ENCODE data around the gene FRMD4A.
"Not testable (repeated sequence)": the region's sequence is repeated elsewhere in the genome, so short reads cannot be mapped to it uniquely, and the experiment has no call there.

The FRMD4A gene

GRCh38 chr10:14137391-14137790, 193.3 kb downstream of the FRMD4A start:
- no peak for DNase-seq

- not testable (repeated sequence) for DNase-seq
These were observed 195.5 kb downstream of the FRMD4A start for GRCh38 chr10:14135196-14135595.

- no peak for DNase-seq
These were observed 196.4 kb downstream of the FRMD4A start for GRCh38 chr10:14134275-14134674.

- no peak for DNase-seq
These were observed 199.3 kb downstream of the FRMD4A start for GRCh38 chr10:14131261-14131960.

- DNase-seq, result no peak
These were observed 201.0 kb downstream of the FRMD4A start for GRCh38 chr10:14129770-14130169.

- DNase-seq, result no peak
These were observed 202.2 kb downstream of the FRMD4A start for GRCh38 chr10:14128519-14128918.

DNA sequence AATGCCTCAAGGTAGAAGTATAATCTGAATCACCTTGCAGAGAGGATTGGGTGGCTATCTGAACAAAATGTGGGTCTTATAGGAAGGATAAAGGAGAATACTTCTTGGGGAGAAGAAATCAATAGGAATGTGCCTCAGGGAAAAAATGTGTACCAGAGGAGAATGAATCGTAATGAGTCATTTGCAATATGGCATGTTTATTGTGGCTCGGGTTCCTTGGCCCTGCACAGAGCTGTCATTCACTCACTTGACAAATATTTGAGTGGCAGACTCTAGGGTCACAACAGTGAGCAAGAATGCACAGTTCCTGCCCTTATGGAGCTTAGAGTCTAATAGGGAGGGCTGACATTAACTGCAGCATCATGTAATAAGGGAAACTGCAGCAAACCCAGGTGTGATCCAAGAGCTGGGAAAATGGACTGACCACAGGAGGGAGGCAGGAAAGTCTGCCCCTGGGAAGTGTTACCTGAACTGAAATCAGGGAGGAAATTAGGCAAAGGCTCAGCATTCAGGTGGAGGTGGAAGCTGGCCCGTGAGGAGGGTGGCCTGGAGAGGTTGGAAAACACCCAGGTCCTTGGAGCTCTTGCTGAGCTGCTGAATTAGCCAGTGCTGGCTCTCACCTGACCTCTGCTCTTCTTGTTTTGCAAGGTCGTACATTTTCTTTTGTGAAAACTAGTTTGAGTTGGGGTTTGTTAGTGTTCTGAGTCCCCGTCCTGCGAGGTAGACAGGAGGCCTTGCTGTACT, 203.9 kb downstream of the FRMD4A start:
- DNase-seq, result no peak

- no peak for DNase-seq
These were observed 205.2 kb downstream of the FRMD4A start for GRCh38 chr10:14125564-14125963.

- no peak for DNase-seq
These were observed 205.8 kb downstream of the FRMD4A start for GRCh38 chr10:14124941-14125340.

- DNase-seq, result no peak
These were observed 207.6 kb downstream of the FRMD4A start for GRCh38 chr10:14123139-14123538.

- DNase-seq, result no peak
These were observed 209.9 kb downstream of the FRMD4A start for GRCh38 chr10:14120812-14121211.

DNA sequence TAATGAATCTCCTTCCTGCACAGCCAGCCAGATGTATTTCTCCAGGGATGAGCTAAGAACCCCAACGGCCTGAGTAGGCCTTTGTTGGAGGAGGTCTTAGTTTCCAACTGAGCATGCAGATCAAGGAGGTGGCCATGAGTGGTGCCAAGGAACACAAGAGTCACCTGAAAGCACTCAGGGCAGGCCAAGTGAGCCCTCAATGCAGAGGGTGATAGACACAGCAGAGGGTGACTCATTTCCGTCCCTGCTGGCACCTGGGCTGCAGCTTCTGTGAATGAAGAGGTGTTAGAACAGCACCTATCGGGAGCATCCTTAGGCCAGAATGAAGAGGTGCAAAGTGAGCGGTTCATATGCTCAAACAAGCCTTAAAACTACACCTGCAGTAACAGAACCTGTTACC, 211.8 kb downstream of the FRMD4A start:
- no peak for DNase-seq

GRCh38 chr10:14116837-14117236, 213.9 kb downstream of the FRMD4A start:
- no peak for DNase-seq

- no peak for DNase-seq
These were observed 214.7 kb downstream of the FRMD4A start for GRCh38 chr10:14116021-14116420.

- DNase-seq, result no peak
These were observed 215.9 kb downstream of the FRMD4A start for GRCh38 chr10:14114791-14115190.

DNA sequence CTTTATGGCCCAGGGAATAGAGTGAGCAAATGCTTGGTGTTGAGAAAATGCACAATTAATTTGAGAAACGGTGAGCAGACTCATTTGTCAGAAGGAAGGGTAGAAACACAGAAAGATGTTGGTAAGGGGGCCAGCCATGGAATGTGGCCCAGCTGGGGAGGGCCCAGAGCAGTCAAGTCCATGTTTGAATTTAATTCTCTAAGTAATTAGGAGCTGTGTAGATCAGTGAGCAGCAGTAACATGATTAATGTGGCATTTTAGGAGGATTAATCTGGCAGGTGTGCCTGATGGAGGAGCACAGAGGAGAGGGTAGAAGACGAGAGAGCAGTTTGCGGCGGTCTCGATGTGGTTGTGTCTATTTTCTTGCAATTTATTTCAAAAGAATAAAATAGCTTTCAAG, 218.7 kb downstream of the FRMD4A start:
- DNase-seq, result no peak

DNA sequence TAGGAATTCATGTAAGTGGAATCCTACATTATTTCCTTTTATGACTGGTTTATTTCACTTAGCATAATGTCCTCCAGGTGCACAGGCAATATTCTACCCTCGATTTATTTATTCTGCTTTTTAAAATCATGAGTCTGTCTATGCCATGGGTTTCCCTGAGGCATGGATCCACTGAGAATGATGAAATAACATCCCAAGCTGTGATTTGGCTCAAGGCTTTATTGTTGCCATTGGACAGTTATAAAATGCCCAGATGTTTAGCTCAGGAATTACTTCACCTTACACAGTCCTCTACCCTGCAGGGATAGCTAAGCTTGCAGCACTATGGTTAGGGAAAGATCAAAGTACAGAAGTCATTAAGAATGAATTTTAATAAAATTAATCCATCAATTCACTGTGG, 219.5 kb downstream of the FRMD4A start:
- DNase-seq, result no peak

GRCh38 chr10:14106828-14107227, 223.9 kb downstream of the FRMD4A start:
- no peak for DNase-seq

DNA sequence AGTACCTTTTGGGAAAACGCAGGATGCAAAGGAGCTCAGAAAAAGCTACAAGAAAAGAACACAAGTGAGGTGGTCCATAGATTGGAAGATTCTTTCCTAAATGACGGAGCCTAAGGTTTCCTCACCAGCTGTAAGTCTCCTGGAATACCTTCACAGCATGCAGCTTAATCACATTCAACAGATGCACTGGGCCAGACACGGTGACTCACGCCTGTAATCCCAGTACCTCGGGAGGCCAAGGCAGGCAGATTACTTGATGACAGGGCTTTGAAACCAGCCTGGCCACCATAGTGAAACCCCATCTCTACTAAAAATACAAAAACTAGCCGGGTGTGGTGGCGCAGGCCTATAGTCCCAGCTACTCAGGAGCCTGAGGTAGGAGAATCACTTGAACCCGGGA, 228.7 kb downstream of the FRMD4A start:
- no peak for DNase-seq

GRCh38 chr10:14099885-14100284, 230.8 kb downstream of the FRMD4A start:
- DNase-seq, result no peak

DNA sequence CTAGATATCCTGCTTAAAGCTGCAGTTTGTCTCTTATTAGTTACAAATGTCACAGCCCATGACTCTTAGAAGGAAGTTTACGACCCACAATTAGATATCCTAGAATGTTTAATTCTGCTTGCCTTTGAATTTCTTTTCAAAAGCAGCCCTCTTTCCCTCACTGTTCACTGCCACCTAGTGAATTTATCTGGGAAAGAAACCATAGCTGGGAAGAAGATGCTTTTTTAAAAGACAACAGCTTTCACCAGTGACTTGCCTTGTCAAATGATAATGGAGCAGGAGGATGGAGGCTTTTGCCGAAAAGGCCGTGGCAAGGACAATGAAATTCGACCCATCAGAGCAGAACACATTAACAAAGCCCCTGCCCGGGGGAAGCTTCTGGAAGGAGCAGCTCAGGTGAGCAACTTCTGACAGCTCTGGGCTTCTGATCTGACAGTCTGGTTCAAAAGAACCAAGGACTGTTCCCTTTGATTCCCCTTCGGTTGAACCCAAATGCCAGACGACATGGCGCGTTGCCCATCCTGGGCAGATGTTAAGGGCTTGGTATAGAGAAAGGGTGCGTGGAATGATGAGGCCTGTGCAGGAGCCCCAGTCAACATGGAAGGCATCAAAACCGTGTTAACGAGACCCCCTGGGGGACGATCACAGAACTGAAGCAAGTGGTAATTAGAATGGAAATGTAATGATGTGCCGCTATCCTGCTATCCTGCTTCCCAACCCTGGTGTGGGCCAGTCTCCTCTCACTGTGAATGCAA, 236.8 kb downstream of the FRMD4A start:
- DNase-seq, result no peak

DNA sequence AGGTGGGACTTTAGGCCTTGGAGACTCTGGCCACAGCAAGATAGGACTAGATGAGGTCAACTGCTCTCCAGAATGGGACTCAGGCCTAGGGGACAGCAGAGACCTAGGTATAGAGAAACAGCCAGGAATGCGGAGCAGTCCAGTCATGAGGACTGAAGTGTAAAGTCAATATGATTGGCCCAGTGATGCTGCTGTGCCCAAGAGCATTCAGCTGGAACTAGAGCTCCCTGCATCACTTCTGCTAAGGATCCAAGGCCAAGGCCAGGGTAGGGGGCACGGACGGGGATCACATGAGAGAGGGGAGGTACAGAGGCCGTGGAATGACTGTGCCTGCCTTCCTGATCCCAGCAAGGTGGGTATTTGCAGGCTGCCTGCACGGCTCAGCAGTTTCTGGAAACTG, 237.9 kb downstream of the FRMD4A start:
- DNase-seq, result no peak

DNA sequence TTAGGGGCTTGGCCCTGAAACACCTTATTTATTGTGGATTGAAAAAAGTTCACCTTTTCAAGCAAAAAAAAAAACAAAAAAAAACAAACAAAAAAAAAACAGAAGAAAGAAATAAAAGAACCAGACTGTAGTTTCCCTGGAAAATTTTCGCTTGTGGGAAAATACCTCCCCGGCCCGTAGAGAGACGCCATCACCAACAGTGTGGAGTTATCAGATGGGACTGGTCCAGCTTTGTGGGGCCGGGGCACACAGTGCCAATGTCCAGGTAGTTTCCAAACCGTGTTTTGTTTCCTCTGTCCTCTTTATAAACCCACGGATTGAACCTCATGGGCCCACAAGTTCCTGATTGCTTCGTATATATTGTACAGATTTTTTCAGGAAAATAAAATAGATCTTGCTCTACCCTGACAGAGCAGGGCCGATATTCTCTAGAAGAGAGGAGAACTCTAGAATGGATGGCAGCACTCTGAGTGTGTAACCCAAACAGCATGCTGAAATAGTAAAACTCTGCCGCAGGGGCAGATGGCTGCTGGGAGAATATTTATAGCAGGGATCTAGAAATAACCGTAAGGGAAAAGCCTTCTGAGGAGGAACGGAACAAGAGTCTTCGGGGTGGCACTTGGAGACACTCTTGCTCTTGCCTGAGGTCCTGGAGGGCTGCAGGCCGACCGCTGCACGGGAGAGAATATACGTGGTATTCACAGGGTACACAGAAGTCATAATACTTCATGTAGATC, 241.0 kb downstream of the FRMD4A start:
- no peak for DNase-seq
